Activated T-helper 1 cell treated with anti-CD3 and anti-CD28 coated beads, Interleukin-2, amount 50 U/mL, for 16 hours (primary cell): Measurements from ENCODE around the gene PTPRM.

ENCODE experiments used
- DNase-seq, 2 donors: peaks; one replicate each; pipeline ENCODE4 v3.0.0-alpha.2; 2020; ENCODE audit warnings: low read depth in 1 of 2, low spot score in 1 of 2

The PTPRM gene

DNA sequence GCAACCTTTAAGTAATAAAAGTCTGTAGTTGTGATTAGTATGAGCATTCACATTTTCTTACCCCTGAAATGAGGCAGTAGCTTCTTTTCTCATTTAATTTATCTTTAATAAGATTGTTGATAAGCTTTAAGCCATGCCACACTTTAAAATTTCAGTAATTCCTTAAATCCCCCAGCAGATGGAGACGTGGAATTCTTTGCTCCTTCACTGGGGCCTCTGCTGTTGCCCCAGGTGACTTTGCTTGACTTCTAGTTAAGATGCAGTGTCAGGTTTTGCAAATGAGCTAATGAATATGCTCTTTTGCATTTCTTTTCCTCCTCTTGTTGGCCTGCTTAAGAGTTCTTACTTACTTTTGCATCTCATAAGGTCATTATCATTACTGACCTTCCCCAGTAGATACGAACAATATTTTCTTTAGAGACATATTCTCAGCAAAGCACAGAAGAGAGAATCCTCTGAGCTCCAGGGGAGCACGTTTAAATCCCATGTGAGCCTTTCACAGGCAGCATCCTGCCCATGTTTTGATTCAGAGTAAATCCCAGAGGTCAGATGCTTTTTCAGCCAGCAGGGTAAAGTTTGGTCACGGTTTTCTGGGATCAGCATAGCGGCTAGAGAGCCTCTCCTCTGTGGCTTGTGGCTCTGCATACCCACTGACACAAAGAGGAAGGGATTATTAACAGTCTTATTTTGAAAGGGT lies 222.9 kb downstream of the PTPRM start:
- DNase-seq, result no peak

DNA sequence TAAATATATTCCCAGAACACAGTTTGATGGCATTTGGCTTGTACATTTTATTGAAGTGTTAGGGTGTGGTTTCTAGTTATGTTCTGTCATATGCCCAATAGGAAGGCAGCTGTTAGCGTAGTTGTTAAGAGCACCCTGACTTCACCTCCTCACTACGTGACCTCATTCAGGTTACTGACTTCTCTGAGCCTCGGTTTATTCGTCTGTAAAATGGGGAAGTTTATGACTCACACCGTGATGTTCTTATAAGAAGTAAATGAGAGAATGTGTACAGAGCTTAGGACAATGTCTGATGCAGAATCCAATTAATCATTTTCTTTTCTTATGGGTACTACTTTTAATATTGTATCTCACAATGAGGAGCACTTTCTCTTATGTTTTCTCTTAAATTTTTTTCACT lies 226.0 kb downstream of the PTPRM start:
- no peak for DNase-seq

- no peak for DNase-seq
These were observed 236.9 kb downstream of the PTPRM start for GRCh38 chr18:7803956-7804469.

GRCh38 chr18:7805096-7805495 lies 238.0 kb downstream of the PTPRM start:
- DNase-seq, result no peak

GRCh38 chr18:7805880-7806279 lies 238.8 kb downstream of the PTPRM start:
- DNase-seq, result no peak

DNA sequence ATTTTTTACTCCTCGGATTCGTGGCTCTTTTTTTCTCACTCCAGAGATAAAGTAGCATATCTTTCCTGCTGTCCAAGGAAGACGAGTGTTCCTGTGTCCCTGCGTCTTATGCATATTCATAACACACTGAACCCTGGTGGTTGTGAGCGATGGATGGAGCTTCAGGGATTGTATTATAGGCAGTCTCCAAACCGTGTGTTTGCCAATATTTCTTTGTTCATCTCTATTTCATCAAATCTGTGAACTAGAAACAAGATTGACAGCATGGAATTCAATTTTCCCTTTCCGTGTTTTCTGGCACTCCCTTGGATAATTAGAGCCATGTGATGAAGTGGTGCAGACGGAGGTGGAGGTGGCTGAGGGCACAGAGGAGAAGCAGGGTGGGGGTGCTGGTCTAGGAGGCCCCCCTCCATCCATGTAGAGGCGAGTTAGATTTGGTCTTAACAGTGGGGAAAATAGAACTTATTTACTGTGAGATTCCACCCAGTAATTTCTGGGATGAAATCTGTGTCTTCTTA lies 240.9 kb downstream of the PTPRM start:
- DNase-seq, result no peak

- no peak for DNase-seq
These were observed 241.9 kb downstream of the PTPRM start for GRCh38 chr18:7808992-7809391.

GRCh38 chr18:7809455-7809854 lies 242.3 kb downstream of the PTPRM start:
- DNase-seq, result no peak

DNA sequence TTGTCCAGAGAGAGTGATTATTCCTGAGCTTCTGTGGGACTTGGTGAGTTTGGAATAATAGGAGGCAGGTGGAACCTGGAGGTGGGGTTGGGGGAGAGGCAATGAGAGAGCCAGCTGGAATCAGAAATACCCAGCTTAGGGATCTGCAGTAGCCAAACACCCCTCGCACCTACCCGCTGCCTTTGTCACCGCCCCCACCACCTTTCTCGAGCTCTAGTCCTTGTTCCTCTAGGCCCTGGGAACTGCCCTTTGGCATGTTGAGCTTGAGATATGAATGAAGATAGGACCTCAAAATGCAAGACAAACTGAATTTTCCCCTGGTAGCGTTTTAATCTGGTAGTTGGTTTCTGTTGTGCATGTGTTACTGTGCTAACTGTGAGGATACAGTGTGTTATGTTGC lies 242.9 kb downstream of the PTPRM start:
- DNase-seq, result no peak

- no peak for DNase-seq
These were observed 245.4 kb downstream of the PTPRM start for GRCh38 chr18:7812431-7813063.

- no peak for DNase-seq
These were observed 246.0 kb downstream of the PTPRM start for GRCh38 chr18:7813131-7813530.

DNA sequence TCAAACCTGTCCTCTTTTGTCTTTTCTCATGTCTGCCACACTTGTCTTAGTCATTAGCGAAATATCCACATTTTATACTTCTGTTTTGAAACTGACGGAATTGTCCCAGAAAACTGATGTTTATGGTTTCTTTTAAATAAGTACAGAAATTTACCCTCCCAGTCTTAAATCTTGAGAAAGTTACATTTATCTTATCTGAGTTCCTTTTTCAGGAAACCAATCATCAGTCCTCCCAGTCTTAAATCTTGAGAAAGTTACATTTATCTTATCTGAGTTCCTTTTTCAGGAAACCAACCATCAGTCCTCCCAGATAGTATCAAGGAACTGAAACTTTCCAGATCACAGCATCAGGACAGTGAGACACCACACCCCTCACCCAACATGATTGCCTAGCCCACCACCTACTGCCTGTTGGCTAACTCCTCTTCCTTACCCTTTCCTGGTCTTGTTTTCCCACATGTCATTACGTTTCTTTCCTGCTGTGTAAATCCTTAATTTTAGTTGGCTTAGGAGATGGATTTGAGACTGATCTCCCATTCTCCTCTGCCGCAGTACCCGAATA lies 247.7 kb downstream of the PTPRM start:
- no peak for DNase-seq

GRCh38 chr18:7815787-7816186 lies 248.7 kb downstream of the PTPRM start:
- DNase-seq, result no peak

DNA sequence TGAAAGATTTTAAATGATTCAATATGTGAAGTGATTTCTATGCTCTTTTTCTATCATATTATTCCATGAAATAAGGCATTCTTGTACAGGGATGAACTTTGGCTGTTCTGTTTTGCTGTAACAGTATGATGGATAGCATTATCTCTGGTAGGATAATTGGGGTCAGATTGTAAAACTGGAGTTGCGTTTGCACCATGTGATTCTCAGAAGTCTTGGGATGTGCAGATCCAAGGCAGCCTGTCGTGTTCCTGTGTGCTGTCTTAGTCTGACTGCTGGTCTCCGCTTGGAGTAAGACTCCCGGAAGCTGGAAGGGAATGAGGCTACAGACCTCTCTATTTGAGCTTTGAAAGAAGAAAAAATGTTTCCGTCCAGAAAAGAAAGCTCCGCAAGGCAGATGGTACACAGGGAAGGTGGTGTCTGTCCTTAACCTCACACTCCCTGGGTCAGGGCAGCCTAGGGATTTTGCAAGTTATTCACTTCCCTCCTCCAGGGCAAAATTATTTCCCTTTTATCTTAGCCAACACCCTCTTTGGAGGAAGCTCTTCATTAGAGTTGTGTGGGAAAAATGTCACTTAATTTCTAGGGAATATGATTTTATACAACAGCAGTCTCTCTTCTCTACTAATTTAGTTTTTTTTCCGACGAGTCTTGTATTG lies 250.6 kb downstream of the PTPRM start:
- DNase-seq, result no peak

DNA sequence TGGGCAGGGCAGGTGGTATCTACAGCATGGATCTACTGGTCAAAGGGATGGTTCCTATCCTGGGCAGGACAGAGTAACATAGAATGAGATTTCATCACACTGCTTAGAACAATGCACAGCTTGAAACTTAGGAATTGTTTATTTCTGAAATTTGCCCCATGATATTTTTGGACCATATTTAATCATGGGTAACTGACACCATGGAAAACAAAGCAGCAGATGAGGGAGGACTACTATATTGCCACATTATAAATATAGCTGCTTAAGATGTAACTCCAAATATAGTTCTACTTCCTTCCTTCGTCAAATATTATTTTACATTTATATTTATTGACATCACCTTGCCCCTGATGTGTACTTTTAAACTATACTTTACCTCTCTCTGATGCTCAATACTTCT lies 254.7 kb downstream of the PTPRM start:
- DNase-seq, result no peak

DNA sequence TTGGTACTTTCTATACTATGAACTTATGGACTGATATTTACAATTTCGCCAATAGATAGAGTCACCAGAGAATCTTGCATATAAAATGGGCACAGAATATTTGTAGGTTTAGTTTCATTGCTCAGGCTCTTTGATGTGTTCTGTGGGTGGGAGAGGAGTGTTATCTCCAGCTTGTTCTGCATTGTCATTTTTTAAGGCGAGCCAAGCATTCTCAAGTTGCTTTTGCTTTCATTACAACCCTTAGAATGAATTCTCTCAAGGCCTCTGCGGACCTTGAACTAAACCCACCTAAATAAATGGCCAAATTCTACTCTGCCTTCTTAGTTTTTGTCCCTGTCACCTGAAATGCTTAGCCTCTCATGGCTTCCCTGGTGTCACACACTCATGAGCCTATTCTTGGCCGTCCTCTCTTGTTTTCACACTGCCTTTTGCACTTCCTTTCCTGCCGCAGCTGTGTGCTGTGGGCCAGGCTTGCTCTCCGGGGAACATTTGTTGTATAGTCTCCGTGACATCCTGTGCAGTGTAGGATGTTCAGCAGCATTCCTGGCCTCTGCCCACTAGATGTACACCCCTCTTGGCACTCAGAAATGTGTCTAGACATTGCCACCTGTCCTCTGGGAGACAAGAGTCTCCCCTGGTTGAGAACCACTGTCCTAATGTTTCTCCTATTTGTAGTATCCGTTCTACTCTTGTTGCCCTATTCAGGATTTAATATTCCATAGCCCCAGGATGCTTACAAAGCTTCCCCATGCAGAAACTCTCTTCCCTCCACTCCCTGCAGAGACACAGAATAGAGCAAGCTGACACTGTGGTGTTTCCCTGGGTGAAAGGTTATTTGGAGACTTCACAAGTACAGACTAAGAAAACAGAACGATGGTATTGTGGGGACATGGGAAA lies 255.6 kb downstream of the PTPRM start:
- DNase-seq, result no peak

- no peak for DNase-seq
These were observed 257.9 kb downstream of the PTPRM start for GRCh38 chr18:7824970-7825369.

- DNase-seq, result no peak
These were observed 263.4 kb downstream of the PTPRM start for GRCh38 chr18:7830468-7830867.

DNA sequence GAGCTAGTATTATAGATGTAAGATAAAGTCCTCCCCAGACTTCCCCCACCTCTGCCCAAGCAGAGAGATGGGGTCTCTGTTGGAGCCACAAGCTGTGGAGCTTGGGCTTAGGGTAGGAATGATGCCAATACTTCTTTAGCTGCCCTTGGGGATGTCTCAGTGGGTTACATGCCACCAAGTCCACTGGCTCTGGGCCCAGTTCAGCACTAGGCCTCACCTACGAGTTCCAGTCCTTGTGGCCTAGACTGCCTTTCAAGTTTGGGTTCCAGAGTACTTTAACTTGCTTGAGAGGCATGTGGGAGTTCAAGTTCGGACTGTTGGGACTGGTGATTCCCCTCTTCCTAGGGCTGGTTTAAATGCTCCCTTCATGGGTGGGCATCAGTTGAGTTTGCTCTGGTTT lies 272.4 kb downstream of the PTPRM start:
- no peak for DNase-seq

GRCh38 chr18:7840411-7840810 lies 273.3 kb downstream of the PTPRM start:
- DNase-seq, result no peak

DNA sequence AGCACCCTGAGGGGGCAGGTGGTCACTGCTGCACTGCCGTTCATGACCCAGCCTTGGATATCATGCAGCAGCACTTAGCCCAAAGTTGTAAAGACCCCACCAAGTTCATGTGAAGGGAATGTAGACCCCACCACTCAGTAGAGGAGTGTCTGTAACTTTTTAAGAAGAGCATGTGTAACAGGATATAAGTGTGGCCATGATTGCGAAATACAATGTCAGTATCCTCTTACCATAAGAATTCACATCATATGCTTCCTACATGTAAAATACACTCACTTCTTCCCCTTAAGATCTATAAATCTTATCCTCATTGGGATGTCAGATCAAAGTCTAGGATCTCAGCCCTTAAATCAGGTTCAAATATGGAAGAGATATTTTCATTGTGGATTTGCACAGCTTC lies 276.9 kb downstream of the PTPRM start:
- no peak for DNase-seq
